ENCODE data around the gene JAGN1. TPM values are rescaled to one million over a fixed set of nuclear protein-coding genes. Genes with fewer than 3 reads are reported as not detected.

The JAGN1 gene
- total and polyA plus RNA-seq, 2 experiments from 2014 or later, result 61.4 to 83.5 TPM

- Histone ChIP-seq H3K27ac (peak overlapping the region; percentile 95), H3K4me2 (peak overlapping the region; percentile 57), H3K36me3 (replicated peaks; ENCODE audit: insufficient read depth, low read depth) (no peaks in the 10 kb centered on the region), H2AFZ (no peak overlapping the region), H4K20me1 (ENCODE audit: insufficient read depth, poor library complexity, severe bottlenecking) (no peaks in the 10 kb centered on the region), H3K79me2 (no peaks in the 10 kb centered on the region), H3K9me2 (replicated peaks; ENCODE audit: insufficient read depth) (no peaks in the 10 kb centered on the region), H3K4me3 (no peak overlapping the region), H3K9me3 (ENCODE audit: low read depth) (no peaks in the 10 kb centered on the region), H3K4me1 (ENCODE audit: insufficient read depth) (peaks cover 18% of the 10 kb centered on the region), H3K27me3 (no peaks in the 10 kb centered on the region)
- WGBS (ENCODE audit: low lambda C conversion rate, missing lambda C conversion rate), result 48% methylated on average over 11 of the region's 11 CpGs
- peak; percentile 84 for DNase-seq (ENCODE audit: low spot score)
- TF ChIP-seq EZH2phosphoT487 (IDR thresholded peaks at IDR 0.05; ENCODE audit: low read depth, severe bottlenecking, unreplicated experiment) (no peak), EZH2 (IDR thresholded peaks at IDR 0.05; ENCODE audit: borderline replicate concordance) (no peak), CTCF (IDR thresholded peaks at IDR 0.05; ENCODE audit: poor library complexity) (no peak)
Observed at GRCh38 chr3:9884555-9885165, 5.8 kb upstream of the JAGN1 start.

GRCh38 chr3:9886328-9886727, 4.1 kb upstream of the JAGN1 start:
- H3K9me2 ChIP-seq (replicated peaks; ENCODE audit: insufficient read depth), result no peaks in the 10 kb centered on the region
- H3K4me2 ChIP-seq, result no peak overlapping the region
- H3K79me2 ChIP-seq, result peaks cover 8% of the 10 kb centered on the region
- H3K9me3 ChIP-seq (ENCODE audit: low read depth), result no peaks in the 10 kb centered on the region
- H2AFZ ChIP-seq, result no peak overlapping the region
- peaks cover 22% of the 10 kb centered on the region for H3K4me1 ChIP-seq (ENCODE audit: insufficient read depth)
- no peaks in the 10 kb centered on the region for H4K20me1 ChIP-seq (ENCODE audit: insufficient read depth, poor library complexity, severe bottlenecking)
- H3K4me3 ChIP-seq, result no peak overlapping the region
- TF ChIP-seq EZH2 (IDR thresholded peaks at IDR 0.05; ENCODE audit: borderline replicate concordance), result no peak
- no peak for TF ChIP-seq EZH2phosphoT487 (IDR thresholded peaks at IDR 0.05; ENCODE audit: low read depth, severe bottlenecking, unreplicated experiment)
- TF ChIP-seq CTCF (IDR thresholded peaks at IDR 0.05; ENCODE audit: poor library complexity), result no peak
- no peak overlapping the region for H3K27ac ChIP-seq
- no peak for DNase-seq (ENCODE audit: low spot score)
- no peaks in the 10 kb centered on the region for H3K36me3 ChIP-seq (replicated peaks; ENCODE audit: insufficient read depth, low read depth)
- H3K27me3 ChIP-seq, result no peaks in the 10 kb centered on the region

GRCh38 chr3:9887480-9887879, 2.9 kb upstream of the JAGN1 start:
- no peak for TF ChIP-seq CTCF (IDR thresholded peaks at IDR 0.05; ENCODE audit: poor library complexity)
- TF ChIP-seq EZH2 (IDR thresholded peaks at IDR 0.05; ENCODE audit: borderline replicate concordance), result no peak
- TF ChIP-seq EZH2phosphoT487 (IDR thresholded peaks at IDR 0.05; ENCODE audit: low read depth, severe bottlenecking, unreplicated experiment), result no peak
- no peak for DNase-seq (ENCODE audit: low spot score)
- Histone ChIP-seq H3K27ac (no peak overlapping the region), H3K79me2 (peaks cover 20% of the 10 kb centered on the region), H3K36me3 (replicated peaks; ENCODE audit: insufficient read depth, low read depth) (no peaks in the 10 kb centered on the region), H3K9me2 (replicated peaks; ENCODE audit: insufficient read depth) (no peaks in the 10 kb centered on the region), H3K9me3 (ENCODE audit: low read depth) (no peaks in the 10 kb centered on the region), H3K27me3 (no peaks in the 10 kb centered on the region), H3K4me1 (ENCODE audit: insufficient read depth) (peaks cover 22% of the 10 kb centered on the region), H3K4me3 (no peak overlapping the region), H2AFZ (no peak overlapping the region), H4K20me1 (ENCODE audit: insufficient read depth, poor library complexity, severe bottlenecking) (no peaks in the 10 kb centered on the region), H3K4me2 (no peak overlapping the region)
- 97% methylated on average over 5 of the region's 5 CpGs for WGBS (ENCODE audit: low lambda C conversion rate, missing lambda C conversion rate)

Measured in hepatocyte (in vitro differentiated cells).